Measurements from ENCODE around the gene HACE1. TPM values are rescaled to one million over a fixed set of nuclear protein-coding genes. Genes with fewer than 3 reads are reported as not detected.

HACE1 gene
- total and polyA plus RNA-seq, 3 donors from 2014 or later: 33.2 to 44.8 (median 37.4) TPM

GRCh38 chr6:104705916-104706442, 153.7 kb downstream of the HACE1 start:
- no peaks in the 10 kb centered on the region for H3K36me3 ChIP-seq (ENCODE audit: low read depth, missing control alignments)
- no peak overlapping the region for H3K27ac ChIP-seq
- H3K4me3 ChIP-seq: no peak overlapping the region
- WGBS, 2 donors: 82 to 84% methylated on average over 5 of the region's 5 CpGs
- no peak for DNase-seq
- H3K4me1 ChIP-seq: no peaks in the 10 kb centered on the region
- H3K27me3 ChIP-seq: no peaks in the 10 kb centered on the region
- H3K9me3 ChIP-seq: no peaks in the 10 kb centered on the region
- TF ChIP-seq POLR2A (IDR thresholded peaks at IDR 0.05) (no peak), CTCF (IDR thresholded peaks at IDR 0.05) (no peak)
- intact Hi-C loops (cut with DNase I; ENCODE audit: low total_unique reads): no loop called here

- no peaks in the 10 kb centered on the region for H3K36me3 ChIP-seq (ENCODE audit: low read depth, missing control alignments)
- no peaks in the 10 kb centered on the region for H3K27me3 ChIP-seq
- no peaks in the 10 kb centered on the region for H3K4me1 ChIP-seq
- H3K27ac ChIP-seq: no peak overlapping the region
- H3K9me3 ChIP-seq: no peaks in the 10 kb centered on the region
- no peak for DNase-seq
- intact Hi-C loops (cut with DNase I; ENCODE audit: low total_unique reads): no loop called here
- no peak for TF ChIP-seq CTCF (IDR thresholded peaks at IDR 0.05)
- no peak for TF ChIP-seq POLR2A (IDR thresholded peaks at IDR 0.05)
- WGBS, 2 donors: 76 to 80% methylated on average over 8 of the region's 8 CpGs
- no peak overlapping the region for H3K4me3 ChIP-seq
These were observed 154.5 kb downstream of the HACE1 start for GRCh38 chr6:104705095-104705707.

- TF ChIP-seq CTCF (IDR thresholded peaks at IDR 0.05) (no peak), POLR2A (IDR thresholded peaks at IDR 0.05) (no peak)
- Histone ChIP-seq H3K4me3 (no peak overlapping the region), H3K27me3 (no peaks in the 10 kb centered on the region), H3K27ac (no peak overlapping the region), H3K9me3 (no peaks in the 10 kb centered on the region), H3K36me3 (ENCODE audit: low read depth, missing control alignments) (no peaks in the 10 kb centered on the region), H3K4me1 (no peaks in the 10 kb centered on the region)
- 69 to 70% methylated on average over 3 of the region's 3 CpGs for WGBS, 2 donors
- intact Hi-C loops (cut with DNase I; ENCODE audit: low total_unique reads): no loop called here
- DNase-seq: no peak
These were observed 155.5 kb downstream of the HACE1 start for GRCh38 chr6:104704191-104704590.

GRCh38 chr6:104702126-104702841, 157.4 kb downstream of the HACE1 start:
- Histone ChIP-seq H3K4me3 (no peak overlapping the region), H3K27me3 (no peaks in the 10 kb centered on the region), H3K36me3 (ENCODE audit: low read depth, missing control alignments) (no peaks in the 10 kb centered on the region), H3K9me3 (no peaks in the 10 kb centered on the region), H3K27ac (no peak overlapping the region), H3K4me1 (no peaks in the 10 kb centered on the region)
- intact Hi-C loops (cut with DNase I; ENCODE audit: low total_unique reads): no loop called here
- 62 to 67% methylated on average over 5 of the region's 5 CpGs for WGBS, 2 donors
- TF ChIP-seq CTCF (IDR thresholded peaks at IDR 0.05): no peak
- no peak for TF ChIP-seq POLR2A (IDR thresholded peaks at IDR 0.05)
- DNase-seq: no peak

All from testis (tissue), 3 donors.